Heart left ventricle (tissue), 16 donors: ENCODE measurements around the gene PPP1R12C. TPM values are rescaled to one million over a fixed set of nuclear protein-coding genes. Genes with fewer than 3 reads are reported as not detected.
A peak's percentile ranks its signal among the peaks of the same experiment; 100 is the strongest.

ENCODE experiments used
- ATAC-seq, 4 donors: fragments of 200-7000 bp; cut with Tn5 transposase; one replicate each; pipeline ENCODE4 v1.9.1; 2020 to 2022; ENCODE audit warnings: moderate library complexity in 4 of 4, mild to moderate bottlenecking in 3 of 4, moderate number of reproducible peaks in 1 of 4
- DNase-seq, 5 donors: peaks; one replicate each; pipeline ENCODE4 v3.0.0-alpha.2; 2020
- H3K27ac ChIP-seq, 12 donors: fragments of 200-600 bp; sonication (generic) in 4 of 12; one replicate each; pipeline versions ENCODE4 v1.5.0 to v1.8.0; 2016 to 2022; ENCODE audit warnings: mild to moderate bottlenecking in 2 of 12
- H3K27me3 ChIP-seq, 9 donors: fragments of 200-600 bp; sonication (generic) in 2 of 9; one replicate each; pipeline versions ENCODE4 v1.5.1 to v1.8.0; 2016 to 2022; ENCODE audit warnings: mild to moderate bottlenecking in 3 of 9
- H3K36me3 ChIP-seq, 9 donors: fragments of 200-600 bp; sonication (generic) in 2 of 9; one replicate each; pipeline versions ENCODE4 v1.5.0 to v1.8.0; 2018 to 2022; ENCODE audit warnings: mild to moderate bottlenecking in 2 of 9
- H3K4me1 ChIP-seq, 12 donors: fragments of 200-600 bp; sonication (generic) in 4 of 12; one replicate each; pipeline versions ENCODE4 v1.5.0 to v1.8.0; 2016 to 2022; ENCODE audit warnings: mild to moderate bottlenecking in 3 of 12
- H3K4me3 ChIP-seq, 12 donors: fragments of 200-600 bp; sonication (generic) in 4 of 12; one replicate each; pipeline versions ENCODE4 v1.5.0 to v1.8.0; 2017 to 2022; ENCODE audit warnings: mild to moderate bottlenecking in 9 of 12, moderate library complexity in 4 of 12
- H3K9me3 ChIP-seq, 12 donors: fragments of 200-600 bp; sonication (generic) in 4 of 12; one replicate each; pipeline versions ENCODE4 v1.5.0 to v1.8.0; 2016 to 2022; ENCODE audit warnings: mild to moderate bottlenecking in 1 of 12
- POLR2A ChIP-seq, 2 donors: fragments of 450-650 bp; IDR thresholded peaks; one replicate each; pipeline ENCODE4 v1.6.1; 2017; ENCODE audit warnings: antibody characterized with exemption in 2 of 2, mild to moderate bottlenecking in 2 of 2, moderate library complexity in 2 of 2
- WGBS, 4 donors: extraction: QIAGEN DNeasy Blood & Tissue Kit in 2 of 4; methylation state at CpG; one replicate each; pipeline versions ENCODE4 v1.1.5 to v1.1.7; 2013 to 2018; 5-methylcytosine and 5-hydroxymethylcytosine counted together
- intact Hi-C, 10 donors: fragments of 100-400 bp; cut with DNase I; formaldehyde crosslinking; loops; one replicate each; pipeline versions ENCODE4 v1.11.1 to v1.14.2; 2022
- long read RNA-seq, 3 donors: library from polyadenylated mRNA; unstranded; transcript quantifications; one replicate each; pipeline ENCODE4 v2.0.0, GENCODE V29; 2020 to 2021
- polyA plus RNA-seq, 2 donors: library from polyadenylated mRNA; stranded (reverse); fragments of 200-250 nt; gene quantifications; one replicate each; pipeline ENCODE4 v1.2.3, GENCODE V29; 2013
- total RNA-seq, 9 donors: library from RNA; depleted of rRNA in 2 of 9; stranded (reverse); fragments of >200 nt in 2 of 9; fragmentation: NEBNext Ultra II Directional in 3 of 9; extraction: Animal tissue kit (Norgen Biotek cat#: 25700) in 3 of 9; gene quantifications; one replicate each; pipeline versions ENCODE4 v1.1.0 to v1.2.4, GENCODE V29; 2016 to 2023
- TF ChIP-seq, protein P1 (sequence below), 12 donors: fragments of 200-600 bp; sonication (generic) in 4 of 12; IDR thresholded peaks; one replicate each; pipeline versions ENCODE4 v1.5.0 to v1.8.0; 2018 to 2022; ENCODE audit warnings: antibody characterized with exemption in 12 of 12, mild to moderate bottlenecking in 5 of 12
- donor health status: ischemic (EF 13 %, LVEDD 7.1; RV severe dilation, severe dysfunction).
- donor health status: healthy with polysubstance abuse.
- donor health status: DM: no; HTN: yes; CAD: no.
- donor health status: DM: no; HTN: no; CAD: no.
- donor health status: ischemic (EF 25% LVEDD 6.9; RV normal size, moderate dysfunction).
- donor health status: ischemic (EF 25% LVEDD 5.7; RV mildly dilated, moderate dysfunction).
- donor health status: healthy.
- donor health status: DM: yes; HTN: yes; CAD: no.
- donor health status: ischemic (EF 35%, LVEDD 5.7; RV mildly dilated, moderate dysfunction).
- donor health status: nonischemic (EF 11% LVEDD 7.7; RV severe dilation, severe dysfunction).
- donor health status: DM: yes; HTN: yes; CAD: no.
- donor health status: PGD.
- donor health status: ischemic (EF 29% LVEDD 5.4; RV normal size, mild dysfunction).
- donor health status: nonischemic (EF 23%, LVEDD 6.1; RV moderate dilation, normal function).

PPP1R12C gene
- total RNA-seq (100 to 1,000 TPM; 116 to 324 (median 209) TPM), polyA plus RNA-seq (100 to 1,000 TPM; 230 to 264 TPM)
- long read RNA-seq, donor 1, transcript PPP1R12C-201 (22 exons, 2,924 nt) = major isoform, 6 of 275 reads
- long read RNA-seq, donor 1, transcript PPP1R12C-209 (22 exons, 2,269 nt) = major isoform, 6 of 275 reads
- long read RNA-seq, donor 1, partial matches to known transcripts = 181 of 275 reads
- long read RNA-seq, donor 1, other reads (novel, unspliced or antisense) = 80 of 275 reads
- long read RNA-seq, donor 2, partial matches to known transcripts = 14 of 31 reads
- long read RNA-seq, donor 2, other reads (novel, unspliced or antisense) = 16 of 31 reads
- long read RNA-seq, donor 3, transcript PPP1R12C-201 (22 exons, 2,924 nt) = major isoform, 9 of 207 reads
- long read RNA-seq, donor 3, transcript PPP1R12C-209 (22 exons, 2,269 nt) = minor isoform, 6 of 207 reads
- long read RNA-seq, donor 3, partial matches to known transcripts = 123 of 207 reads
- long read RNA-seq, donor 3, other reads (novel, unspliced or antisense) = 69 of 207 reads

DNA sequence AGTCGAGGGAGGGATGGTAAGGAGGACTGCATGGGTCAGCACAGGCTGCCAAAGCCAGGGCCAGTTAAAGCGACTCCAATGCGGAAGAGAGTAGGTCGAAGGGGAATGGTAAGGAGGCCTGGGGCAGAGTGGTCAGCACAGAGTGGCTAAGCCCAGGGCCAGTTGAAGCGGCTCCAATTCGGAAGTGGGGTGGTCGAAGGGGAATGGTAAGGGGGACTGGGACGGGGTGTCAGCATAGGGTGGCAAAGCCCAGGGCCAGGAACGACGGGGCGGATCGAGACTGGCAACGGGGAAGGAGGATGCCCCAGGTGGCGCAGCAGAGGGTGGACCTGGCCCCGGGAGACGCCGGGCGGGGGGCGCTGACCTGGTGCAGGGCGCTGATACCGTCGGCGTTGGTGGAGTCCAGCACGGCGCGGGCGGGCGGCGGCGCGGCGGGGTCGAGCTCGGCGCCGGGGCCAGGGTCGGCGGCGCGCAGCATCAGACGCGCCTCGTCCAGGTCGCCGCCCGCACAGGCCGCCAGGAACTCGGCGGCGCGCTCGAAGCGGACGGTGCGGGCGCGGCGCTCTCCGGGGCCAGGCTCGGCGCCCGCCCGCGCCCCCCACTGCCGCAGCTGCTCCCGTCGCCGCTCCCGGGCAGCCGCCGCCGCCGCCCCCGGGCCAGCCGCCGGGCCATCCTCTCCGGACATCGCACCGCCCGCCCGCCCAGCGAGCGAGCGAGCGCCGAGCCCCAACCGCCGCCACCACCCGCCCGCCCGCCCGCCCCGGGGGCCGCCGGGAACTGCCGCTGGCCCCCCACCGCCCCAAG lies at the start of gene PPP1R12C:
TSS of gene PPP1R12C (minus strand) at position 779 of the 804 bp plus-strand sequence. CDS start at position 685, 94 bp downstream.
- peaks cover 0 to 7% (median 5%) of the 10 kb centered on the region in 9 donors for H3K36me3 ChIP-seq
- no peaks in the 10 kb centered on the region for H3K9me3 ChIP-seq
- WGBS, 4 donors = 0 to 1% (median 0%) methylated on average over 19 to 97 of the region's 97 CpGs
- ATAC-seq (no peak), DNase-seq (peak in 2 of 5 donors; percentile 46 to 56)
- no peaks in the 10 kb centered on the region for H3K27me3 ChIP-seq
- H3K27ac ChIP-seq = peak within 1 kb of the TSS; percentile 90 to 99 (median 96)
- intact Hi-C loops = loop anchor here in 1 of 10 donors (2.0 to 5.0 kb wide), 2 partner anchors 40 to 54 kb away; partner anchors contain the start of genes RDH13 and TNNI3
- peaks cover 5 to 57% (median 43%) of the 10 kb centered on the region in 12 donors for H3K4me1 ChIP-seq
- TF ChIP-seq, protein P1, sequence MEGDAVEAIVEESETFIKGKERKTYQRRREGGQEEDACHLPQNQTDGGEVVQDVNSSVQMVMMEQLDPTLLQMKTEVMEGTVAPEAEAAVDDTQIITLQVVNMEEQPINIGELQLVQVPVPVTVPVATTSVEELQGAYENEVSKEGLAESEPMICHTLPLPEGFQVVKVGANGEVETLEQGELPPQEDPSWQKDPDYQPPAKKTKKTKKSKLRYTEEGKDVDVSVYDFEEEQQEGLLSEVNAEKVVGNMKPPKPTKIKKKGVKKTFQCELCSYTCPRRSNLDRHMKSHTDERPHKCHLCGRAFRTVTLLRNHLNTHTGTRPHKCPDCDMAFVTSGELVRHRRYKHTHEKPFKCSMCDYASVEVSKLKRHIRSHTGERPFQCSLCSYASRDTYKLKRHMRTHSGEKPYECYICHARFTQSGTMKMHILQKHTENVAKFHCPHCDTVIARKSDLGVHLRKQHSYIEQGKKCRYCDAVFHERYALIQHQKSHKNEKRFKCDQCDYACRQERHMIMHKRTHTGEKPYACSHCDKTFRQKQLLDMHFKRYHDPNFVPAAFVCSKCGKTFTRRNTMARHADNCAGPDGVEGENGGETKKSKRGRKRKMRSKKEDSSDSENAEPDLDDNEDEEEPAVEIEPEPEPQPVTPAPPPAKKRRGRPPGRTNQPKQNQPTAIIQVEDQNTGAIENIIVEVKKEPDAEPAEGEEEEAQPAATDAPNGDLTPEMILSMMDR (IDR thresholded peaks at IDR 0.05) = no peak
- TF ChIP-seq POLR2A (IDR thresholded peaks at IDR 0.05) = no peak
- H3K4me3 ChIP-seq = peak within 1 kb of the TSS; percentile 66 to 98 (median 90)

DNA sequence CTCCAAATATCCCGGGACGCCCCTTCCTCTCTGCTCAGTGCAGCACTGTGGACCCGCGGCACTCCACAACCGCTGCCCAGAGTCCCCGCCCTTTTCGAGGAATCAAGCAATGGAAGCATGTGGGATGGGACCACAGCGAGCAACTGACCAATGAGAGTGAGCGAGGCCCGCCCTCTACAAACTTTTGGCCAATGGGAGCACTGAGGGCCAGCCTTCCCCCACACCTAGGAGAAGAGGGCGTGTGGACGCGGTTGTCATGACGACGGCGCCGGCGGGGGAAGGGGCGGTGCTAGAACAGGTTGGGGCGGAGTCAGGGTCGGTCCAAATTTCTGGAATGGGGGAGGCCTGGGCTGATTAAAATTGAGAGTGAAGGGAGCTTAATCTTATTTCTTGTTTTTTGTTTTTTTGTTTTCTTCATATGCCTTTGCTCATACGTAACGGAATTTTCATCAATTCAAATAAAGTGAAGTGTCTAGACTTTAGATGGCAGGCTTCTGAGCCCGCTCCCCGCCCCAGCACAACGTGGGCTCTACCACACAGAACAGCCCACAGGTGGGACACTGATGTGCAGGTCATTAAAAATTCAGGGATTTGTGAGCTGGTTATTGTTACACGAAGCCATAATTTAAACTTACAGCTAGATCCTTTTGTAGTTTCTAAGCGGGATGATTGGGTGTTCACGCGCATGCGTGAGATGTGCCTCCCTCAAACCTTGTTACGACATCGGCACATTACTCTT lies 49.3 kb upstream of the PPP1R12C start, which contains the start of gene DNAAF3:
TSS of gene DNAAF3 (minus strand) at position 84 of the 739 bp plus-strand sequence. CDS start 200 bp downstream, outside the sequence.
- ATAC-seq (peak; percentile 98 to 99 (median 98)), DNase-seq (peak; percentile 93 to 97 (median 94))
- Histone ChIP-seq H3K27ac (peak within 1 kb of the TSS in 3 of 12 donors; percentile 5 to 24 (median 22)), H3K4me3 (peak within 1 kb of the TSS in 11 of 12 donors; percentile 16 to 59 (median 46)), H3K36me3 (peaks cover 0 to 23% (median 0%) of the 10 kb centered on the region in 9 donors), H3K9me3 (no peaks in the 10 kb centered on the region), H3K4me1 (peaks cover 0 to 19% (median 7%) of the 10 kb centered on the region in 12 donors), H3K27me3 (peaks cover 7 to 85% (median 48%) of the 10 kb centered on the region in 9 donors)
- TF ChIP-seq, protein P1 (IDR thresholded peaks at IDR 0.05) = no peak
- TF ChIP-seq POLR2A (IDR thresholded peaks at IDR 0.05) = peak in 1 of 2 donors; percentile 18
- WGBS, 4 donors = 1 to 5% (median 2%) methylated on average over 32 to 33 of the region's 33 CpGs
- intact Hi-C loops = no loop called here

DNA sequence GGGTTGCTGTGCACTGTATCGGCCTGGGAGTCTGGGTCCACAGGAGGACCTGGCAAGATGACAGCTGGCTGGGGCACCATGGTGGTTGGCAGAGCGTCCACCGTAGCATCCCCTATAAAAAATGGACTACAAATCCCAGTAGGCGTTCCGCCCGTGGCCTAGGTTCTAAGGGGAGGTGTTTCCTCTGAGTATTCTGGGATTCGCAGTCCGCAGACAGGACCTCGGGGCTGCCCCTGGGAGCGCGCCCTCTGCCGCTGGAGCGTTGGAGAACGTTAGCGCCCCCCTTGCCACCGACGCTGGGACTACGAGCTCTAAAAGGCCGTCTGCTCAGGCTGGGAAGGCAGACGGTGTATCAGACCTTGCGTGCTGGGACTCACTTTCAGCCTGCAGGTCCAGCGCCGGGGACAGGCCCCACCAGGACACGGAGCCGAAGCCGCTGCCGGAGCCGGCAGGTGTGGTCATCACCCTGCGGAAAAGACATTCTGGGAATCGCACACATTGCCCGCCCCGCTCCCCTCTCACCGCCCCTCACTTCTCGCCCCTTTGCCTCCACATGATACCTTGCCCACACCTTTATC lies 48.6 kb upstream of the PPP1R12C start:
- H3K4me1 ChIP-seq = peaks cover 0 to 21% (median 9%) of the 10 kb centered on the region in 12 donors
- intact Hi-C loops = no loop called here
- DNase-seq (peak; percentile 72 to 82 (median 74)), ATAC-seq (peak; percentile 74 to 87 (median 84))
- no peak for TF ChIP-seq POLR2A (IDR thresholded peaks at IDR 0.05)
- TF ChIP-seq, protein P1 (IDR thresholded peaks at IDR 0.05) = peak; percentile 10 to 63 (median 46)
- no peaks in the 10 kb centered on the region for H3K9me3 ChIP-seq
- peak overlapping the region in 11 of 12 donors; percentile 16 to 59 (median 46) for H3K4me3 ChIP-seq
- 0 to 3% (median 1%) methylated on average over 15 to 34 of the region's 34 CpGs for WGBS, 4 donors
- H3K36me3 ChIP-seq = peaks cover 0 to 23% (median 0%) of the 10 kb centered on the region in 9 donors
- no peak overlapping the region for H3K27ac ChIP-seq
- peaks cover 5 to 87% (median 48%) of the 10 kb centered on the region in 9 donors for H3K27me3 ChIP-seq
